NCI-H524 treated with DMSO at 0.1 percent for 48 hours (cell line): ENCODE results near the gene PSMG4.
"Not testable (repeated sequence)": the region's sequence is repeated elsewhere in the genome, so short reads cannot be mapped to it uniquely, and the experiment has no call there.

ENCODE experiments used
- DNase-seq: peaks from one replicate; lab custom pipeline; 2025; lab: John Stamatoyannopoulos, UW

The PSMG4 gene

GRCh38 chr6:3230256-3230882 is 28.4 kb upstream of the PSMG4 start:
- no peak for DNase-seq

GRCh38 chr6:3230900-3231246 is 27.9 kb upstream of the PSMG4 start:
- peak; percentile 28 for DNase-seq

- DNase-seq: peak; percentile 57
Measured at GRCh38 chr6:3231247-3232016, 27.3 kb upstream of the PSMG4 start.

- peak; percentile 32 for DNase-seq
Measured at GRCh38 chr6:3232017-3232945, 26.5 kb upstream of the PSMG4 start.

- DNase-seq: no peak
Measured at GRCh38 chr6:3233321-3233720, 25.4 kb upstream of the PSMG4 start.

GRCh38 chr6:3233904-3234303 is 24.8 kb upstream of the PSMG4 start:
- DNase-seq: no peak

GRCh38 chr6:3235486-3235885 is 23.3 kb upstream of the PSMG4 start:
- DNase-seq: no peak

- DNase-seq: no peak
Measured at GRCh38 chr6:3236005-3236404, 22.7 kb upstream of the PSMG4 start.

GRCh38 chr6:3237761-3238662 is 20.7 kb upstream of the PSMG4 start:
- DNase-seq: no peak

- DNase-seq: no peak
Measured at GRCh38 chr6:3239110-3239830, 19.5 kb upstream of the PSMG4 start.

GRCh38 chr6:3240595-3240994 is 18.2 kb upstream of the PSMG4 start:
- no peak for DNase-seq

GRCh38 chr6:3241745-3242144 is 17.0 kb upstream of the PSMG4 start:
- not testable (repeated sequence) for DNase-seq

- no peak for DNase-seq
Measured at GRCh38 chr6:3242768-3243167, 16.0 kb upstream of the PSMG4 start.

- no peak for DNase-seq
Measured at GRCh38 chr6:3244003-3244831, 14.5 kb upstream of the PSMG4 start.

- DNase-seq: not testable (repeated sequence)
Measured at GRCh38 chr6:3244832-3245161, 13.9 kb upstream of the PSMG4 start.

GRCh38 chr6:3245216-3245615 is 13.5 kb upstream of the PSMG4 start:
- DNase-seq: no peak

GRCh38 chr6:3247255-3248146 is 11.2 kb upstream of the PSMG4 start:
- DNase-seq: no peak

- no peak for DNase-seq
Measured at GRCh38 chr6:3249821-3250220, 8.9 kb upstream of the PSMG4 start.

GRCh38 chr6:3250231-3250675 is 8.5 kb upstream of the PSMG4 start:
- no peak for DNase-seq
